ENCODE data around the gene KCNH6.

The KCNH6 gene

GRCh38 chr17:63505341-63505740 is 17.8 kb upstream of the KCNH6 start:
- H3K27ac ChIP-seq = no peak overlapping the region
- DNase-seq (ENCODE audit: low read depth, low spot score) = no peak

- no peak for DNase-seq (ENCODE audit: low read depth, low spot score)
- H3K27ac ChIP-seq = no peak overlapping the region
Measured at GRCh38 chr17:63506627-63507026, 16.5 kb upstream of the KCNH6 start.

GRCh38 chr17:63511331-63511730 is 11.8 kb upstream of the KCNH6 start:
- H3K27ac ChIP-seq = no peak overlapping the region
- DNase-seq (ENCODE audit: low read depth, low spot score) = no peak

- DNase-seq (ENCODE audit: low read depth, low spot score) = no peak
- H3K27ac ChIP-seq = no peak overlapping the region
Measured at GRCh38 chr17:63512388-63512787, 10.8 kb upstream of the KCNH6 start.

GRCh38 chr17:63512896-63513644 is 10.1 kb upstream of the KCNH6 start:
- no peak for DNase-seq (ENCODE audit: low read depth, low spot score)

GRCh38 chr17:63514477-63514876 is 8.7 kb upstream of the KCNH6 start:
- no peak for DNase-seq (ENCODE audit: low read depth, low spot score)
- no peak overlapping the region for H3K27ac ChIP-seq

More at GRCh38 chr17:63512896-63513644, 10.1 kb upstream of the KCNH6 start:
- no peak overlapping the region for H3K27ac ChIP-seq

- no peak overlapping the region for H3K27ac ChIP-seq
- DNase-seq (ENCODE audit: low read depth, low spot score) = no peak
Measured at GRCh38 chr17:63514974-63515373, 8.2 kb upstream of the KCNH6 start.

- H3K27ac ChIP-seq = no peak overlapping the region
- DNase-seq (ENCODE audit: low read depth, low spot score) = no peak
Measured at GRCh38 chr17:63515426-63515825, 7.7 kb upstream of the KCNH6 start.

- H3K27ac ChIP-seq = no peak overlapping the region
- DNase-seq (ENCODE audit: low read depth, low spot score) = peak; percentile 3
Measured at GRCh38 chr17:63516910-63517824, 6.0 kb upstream of the KCNH6 start.

GRCh38 chr17:63517825-63518534 is 5.2 kb upstream of the KCNH6 start:
- H3K27ac ChIP-seq = no peak overlapping the region
- no peak for DNase-seq (ENCODE audit: low read depth, low spot score)

GRCh38 chr17:63519116-63519881 is 3.9 kb upstream of the KCNH6 start:
- DNase-seq (ENCODE audit: low read depth, low spot score) = no peak
- H3K27ac ChIP-seq = no peak overlapping the region

- no peak for DNase-seq (ENCODE audit: low read depth, low spot score)
- H3K27ac ChIP-seq = no peak overlapping the region
Measured at GRCh38 chr17:63519972-63520882, 2.9 kb upstream of the KCNH6 start.

GRCh38 chr17:63524051-63524450 is 893 bp downstream of the KCNH6 start:
- no peak for DNase-seq (ENCODE audit: low read depth, low spot score)
- no peak overlapping the region for H3K27ac ChIP-seq

- DNase-seq (ENCODE audit: low read depth, low spot score) = no peak
- no peak overlapping the region for H3K27ac ChIP-seq
Measured at GRCh38 chr17:63525190-63525946, 2.2 kb downstream of the KCNH6 start.

- no peak for DNase-seq (ENCODE audit: low read depth, low spot score)
- no peak overlapping the region for H3K27ac ChIP-seq
Measured at GRCh38 chr17:63526861-63527260, 3.7 kb downstream of the KCNH6 start.

GRCh38 chr17:63528183-63528582 is 5.0 kb downstream of the KCNH6 start:
- no peak for DNase-seq (ENCODE audit: low read depth, low spot score)
- H3K27ac ChIP-seq = no peak overlapping the region

- no peak overlapping the region for H3K27ac ChIP-seq
- DNase-seq (ENCODE audit: low read depth, low spot score) = no peak
Measured at GRCh38 chr17:63529711-63530556, 6.8 kb downstream of the KCNH6 start.
